Effector CD8-positive, alpha-beta T cell (primary cell): ENCODE measurements around the gene MYO18B.

ENCODE experiments used
- DNase-seq: peaks from one replicate; lab custom pipeline; 2025; lab: John Stamatoyannopoulos, UW

MYO18B gene

DNA sequence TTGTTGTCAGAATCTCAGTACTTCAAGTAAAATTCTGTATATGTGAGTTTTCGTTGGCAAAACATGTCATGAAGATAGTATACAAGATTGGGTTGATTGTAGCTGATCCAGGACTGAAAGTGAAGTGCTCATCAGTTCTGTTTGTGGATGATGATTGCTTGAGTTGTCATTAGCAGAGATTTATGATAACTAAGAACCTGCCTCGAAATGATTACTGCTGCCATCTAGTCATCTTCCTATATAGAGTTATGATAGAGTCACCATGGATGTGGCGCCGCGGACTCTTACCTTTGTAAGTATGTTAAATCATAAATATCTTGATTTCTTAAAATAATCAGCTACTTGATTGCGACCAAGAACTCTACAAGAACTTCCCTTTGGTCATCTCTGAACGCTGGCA lies 27.9 kb upstream of the MYO18B start:
- DNase-seq = no peak

DNA sequence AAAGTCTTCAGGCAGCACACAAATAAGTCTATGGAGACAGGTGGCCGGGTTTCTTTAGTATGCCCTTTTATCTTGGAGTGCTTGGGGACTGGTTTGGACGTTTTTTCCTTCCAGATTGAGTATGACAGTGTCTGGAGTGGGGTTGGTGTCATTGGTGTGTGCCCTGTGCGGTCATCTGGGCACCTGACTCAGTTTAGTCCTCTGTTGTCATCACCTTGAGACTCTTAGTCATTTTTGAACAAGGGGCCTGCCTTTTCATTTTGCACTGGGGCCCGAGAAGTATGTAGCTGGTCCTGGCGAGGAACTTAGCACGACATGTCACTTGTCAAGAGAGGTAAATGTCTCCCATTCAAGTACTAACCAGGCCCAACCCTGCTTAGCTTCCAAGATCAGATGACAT lies 27.2 kb upstream of the MYO18B start:
- DNase-seq = no peak

DNA sequence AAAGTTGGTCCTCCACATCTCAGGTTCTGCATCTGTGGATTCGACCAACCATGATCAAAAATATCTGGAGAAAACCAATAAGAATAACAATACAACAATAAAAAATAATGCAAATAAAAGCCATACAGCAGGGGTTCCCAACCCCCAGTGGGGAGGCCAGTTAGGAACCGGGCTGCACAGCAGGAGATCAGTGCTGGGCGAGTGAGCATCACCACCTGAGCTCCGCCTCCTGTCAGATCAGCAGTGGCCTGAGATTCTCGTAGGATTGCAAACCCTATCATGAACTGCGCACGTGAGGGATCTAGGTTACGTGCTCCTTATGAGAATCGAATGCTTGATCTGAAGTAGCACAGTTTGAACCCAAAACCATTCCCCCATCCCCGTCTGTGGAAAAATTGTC lies 25.4 kb upstream of the MYO18B start:
- DNase-seq = no peak

DNA sequence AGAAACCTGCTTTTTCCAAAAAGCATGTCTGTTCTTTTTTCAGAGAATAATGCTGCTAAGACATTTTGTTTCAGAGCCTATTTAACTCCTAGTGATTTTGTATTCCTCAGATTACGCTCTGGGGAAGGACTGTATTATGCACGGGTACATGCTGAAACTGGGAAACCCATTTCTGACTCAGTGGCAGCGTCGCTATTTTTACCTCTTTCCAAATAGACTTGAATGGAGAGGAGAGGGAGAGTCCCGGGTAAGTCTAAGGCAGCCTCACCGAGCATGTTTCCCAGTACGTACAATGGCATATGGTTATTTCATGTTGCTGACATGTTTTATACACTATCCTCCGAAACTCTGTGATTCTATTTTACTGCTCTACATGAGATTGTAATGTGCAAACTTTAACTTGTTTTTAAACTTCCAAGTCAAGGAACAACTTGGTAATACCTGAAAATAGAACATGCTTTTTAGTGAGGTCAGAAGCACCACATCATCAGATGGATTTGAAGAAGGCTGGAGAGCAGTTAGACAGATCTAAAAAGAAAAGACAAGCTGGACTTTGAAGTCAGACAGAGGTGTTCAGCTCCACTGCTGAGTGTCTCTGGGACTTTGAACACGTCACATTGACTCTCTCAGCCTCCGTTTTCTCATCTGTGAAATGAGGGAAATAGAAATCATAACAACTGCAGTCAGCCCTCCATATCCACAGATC lies 23.7 kb upstream of the MYO18B start:
- DNase-seq = no peak

DNA sequence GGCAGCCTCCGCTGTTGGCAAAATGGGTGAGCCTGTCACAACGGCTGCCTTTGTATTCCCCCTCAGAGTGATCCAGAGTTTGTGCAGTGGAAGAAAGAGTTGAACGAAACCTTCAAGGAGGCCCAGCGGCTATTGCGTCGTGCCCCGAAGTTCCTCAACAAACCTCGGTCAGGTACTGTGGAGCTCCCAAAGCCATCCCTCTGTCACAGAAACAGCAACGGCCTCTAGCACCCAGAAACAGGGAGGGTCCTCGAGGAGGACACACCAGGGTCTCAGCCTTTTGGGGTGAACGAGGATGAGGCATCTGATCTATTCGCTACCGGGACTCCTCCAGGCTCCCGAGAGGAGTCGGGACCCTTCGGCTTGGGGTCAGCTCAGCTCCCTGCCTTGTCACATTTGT lies 19.8 kb upstream of the MYO18B start:
- DNase-seq = no peak

DNA sequence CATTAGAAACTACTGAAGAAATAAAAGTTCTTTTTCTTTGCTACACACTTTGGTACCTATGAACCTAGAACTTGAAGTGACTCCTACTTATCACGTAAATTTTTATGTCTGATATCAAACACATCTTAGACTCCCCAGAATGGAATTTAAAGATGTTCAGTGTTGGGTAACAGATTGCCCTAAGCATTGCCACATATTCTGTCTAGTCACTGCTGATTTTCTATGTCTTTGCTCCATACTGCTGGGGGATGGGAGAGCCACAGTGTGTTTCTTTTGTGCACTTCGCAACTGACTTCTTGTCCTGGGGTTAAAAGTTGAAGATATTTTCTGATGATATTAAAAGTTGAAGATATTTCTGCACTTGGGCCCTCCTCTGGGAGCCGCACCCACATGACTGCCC lies 19.4 kb upstream of the MYO18B start:
- DNase-seq = no peak

DNA sequence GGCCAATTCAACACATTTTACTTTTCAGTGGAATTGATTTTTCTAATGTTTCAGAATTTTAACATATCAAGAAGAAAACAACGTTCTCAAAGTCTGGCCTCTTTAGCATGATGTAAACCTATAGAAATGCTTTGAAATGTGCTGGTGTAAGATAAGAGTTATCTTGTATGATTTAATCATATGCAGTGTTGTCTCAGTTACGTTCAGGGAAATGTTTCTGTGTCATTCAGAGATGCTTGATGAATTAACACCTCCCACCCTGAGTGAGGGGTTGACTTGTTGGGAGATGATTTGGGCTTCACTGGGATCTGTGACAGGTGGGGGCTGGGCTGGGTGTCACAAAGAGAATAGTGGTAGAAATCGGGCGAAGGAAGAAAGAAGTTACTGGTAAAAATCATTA lies 15.7 kb upstream of the MYO18B start:
- DNase-seq = no peak

DNA sequence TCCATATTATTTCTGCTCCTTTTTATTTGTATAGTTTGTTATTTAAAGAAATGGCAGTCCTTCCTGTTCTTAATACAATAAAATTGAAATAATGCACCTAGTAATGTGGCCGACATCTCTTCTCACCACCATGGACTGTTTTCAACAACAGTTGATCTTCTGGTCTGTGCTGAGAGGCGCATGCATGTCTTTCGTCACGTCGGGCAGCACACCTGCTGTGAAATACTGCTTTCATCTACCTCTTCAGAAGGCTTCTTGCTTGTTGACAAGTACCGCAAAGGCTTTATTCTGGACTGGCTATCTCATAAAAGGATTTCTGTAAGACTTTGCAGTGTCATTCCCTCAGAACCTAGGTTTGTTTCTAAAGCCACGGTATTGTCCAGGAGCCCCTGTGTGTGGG lies 13.9 kb upstream of the MYO18B start:
- no peak for DNase-seq

DNA sequence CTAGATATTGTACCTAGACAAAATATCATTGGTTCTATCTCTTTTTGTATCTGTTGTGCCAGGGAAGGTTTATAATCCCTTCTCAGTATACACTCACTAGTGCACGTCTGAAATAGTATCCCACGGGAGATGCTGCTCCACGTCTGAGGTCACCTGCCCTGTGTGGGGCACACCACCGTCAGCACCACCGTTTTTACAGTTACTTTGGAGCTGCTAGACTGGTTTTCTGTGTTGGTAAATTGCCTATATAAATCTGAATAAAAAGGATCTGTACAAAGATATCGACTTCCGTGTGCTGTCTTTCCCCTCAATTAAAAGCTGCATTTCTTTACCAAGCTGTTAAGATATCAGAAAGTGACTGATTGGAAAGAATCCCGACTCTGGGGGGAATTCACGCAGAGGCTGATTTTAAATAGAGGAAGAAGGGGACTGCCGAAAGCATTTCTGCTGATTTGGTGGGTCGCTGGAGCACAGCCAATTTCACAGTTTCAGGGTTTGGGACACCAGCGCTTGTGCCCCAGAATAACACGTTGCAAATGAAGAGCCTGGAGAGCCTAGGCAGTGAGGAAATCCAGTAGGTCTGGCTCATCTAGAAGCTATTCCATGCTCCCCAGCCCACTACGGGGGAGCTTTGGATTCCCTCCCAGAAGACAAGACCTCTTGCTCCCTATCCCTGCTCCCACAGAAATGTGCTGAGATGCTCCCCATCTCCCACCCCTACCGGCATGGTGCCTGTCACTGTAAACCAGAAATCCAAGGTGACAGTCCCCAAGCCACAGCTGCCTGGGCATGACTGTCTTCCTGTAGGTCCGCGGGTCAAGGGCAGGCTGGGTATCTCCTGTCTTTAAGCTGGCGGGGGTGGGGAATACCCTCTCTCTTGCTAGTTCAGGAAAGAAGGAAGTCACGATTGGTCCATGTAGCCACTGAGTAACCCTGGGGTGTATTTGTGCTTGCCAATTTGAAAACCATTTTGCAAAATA lies 12.7 kb upstream of the MYO18B start:
- no peak for DNase-seq

DNA sequence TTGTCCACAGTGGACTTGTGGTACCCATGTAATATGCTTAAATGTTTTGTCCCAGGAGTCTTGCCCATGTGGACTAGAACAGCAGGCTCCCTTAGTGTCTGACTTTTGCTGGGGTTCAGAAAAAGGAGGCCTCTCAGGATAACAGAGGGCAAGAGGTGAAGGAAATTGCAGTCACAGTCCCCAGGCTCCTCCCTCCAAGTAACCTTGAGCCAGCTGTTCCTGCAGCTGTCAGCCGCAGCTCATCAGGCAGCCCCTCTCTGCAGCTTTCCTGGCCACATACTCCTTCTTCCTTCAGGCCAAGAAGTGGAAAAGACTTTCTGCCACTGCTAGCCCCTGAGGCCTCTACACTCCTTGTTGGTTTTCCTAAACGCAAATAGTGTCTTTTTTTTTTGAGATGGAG lies 6.3 kb upstream of the MYO18B start:
- DNase-seq = no peak

DNA sequence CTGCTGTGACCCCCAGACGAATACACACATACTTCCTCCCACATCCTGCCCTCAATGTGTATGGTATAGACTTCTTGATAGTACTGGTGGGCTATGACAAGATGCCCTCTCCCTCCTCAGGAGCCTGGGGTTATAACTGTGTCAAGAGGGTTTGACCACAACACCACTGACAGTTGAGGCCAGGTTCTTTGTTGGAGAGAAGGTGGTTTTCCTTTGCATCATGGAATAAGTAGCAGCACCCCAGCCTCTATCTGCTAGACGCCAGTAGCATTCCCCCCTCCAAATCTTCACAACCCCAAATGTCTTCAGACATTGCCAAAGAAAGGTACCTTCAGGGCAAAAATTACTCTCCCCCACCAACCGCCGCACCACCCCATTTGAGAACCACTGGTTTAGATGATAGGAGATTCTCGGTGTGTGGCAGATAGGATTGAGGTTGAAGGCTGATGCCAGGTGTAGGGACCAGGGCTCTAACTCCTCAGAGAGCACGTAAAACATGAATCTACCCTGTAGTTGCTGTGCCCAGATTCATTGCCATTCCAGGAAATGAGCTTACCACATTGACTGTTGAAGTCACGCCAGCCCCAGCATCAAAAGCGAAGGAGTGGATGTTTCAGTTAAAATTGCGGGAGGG lies 5.5 kb upstream of the MYO18B start:
- no peak for DNase-seq

DNA sequence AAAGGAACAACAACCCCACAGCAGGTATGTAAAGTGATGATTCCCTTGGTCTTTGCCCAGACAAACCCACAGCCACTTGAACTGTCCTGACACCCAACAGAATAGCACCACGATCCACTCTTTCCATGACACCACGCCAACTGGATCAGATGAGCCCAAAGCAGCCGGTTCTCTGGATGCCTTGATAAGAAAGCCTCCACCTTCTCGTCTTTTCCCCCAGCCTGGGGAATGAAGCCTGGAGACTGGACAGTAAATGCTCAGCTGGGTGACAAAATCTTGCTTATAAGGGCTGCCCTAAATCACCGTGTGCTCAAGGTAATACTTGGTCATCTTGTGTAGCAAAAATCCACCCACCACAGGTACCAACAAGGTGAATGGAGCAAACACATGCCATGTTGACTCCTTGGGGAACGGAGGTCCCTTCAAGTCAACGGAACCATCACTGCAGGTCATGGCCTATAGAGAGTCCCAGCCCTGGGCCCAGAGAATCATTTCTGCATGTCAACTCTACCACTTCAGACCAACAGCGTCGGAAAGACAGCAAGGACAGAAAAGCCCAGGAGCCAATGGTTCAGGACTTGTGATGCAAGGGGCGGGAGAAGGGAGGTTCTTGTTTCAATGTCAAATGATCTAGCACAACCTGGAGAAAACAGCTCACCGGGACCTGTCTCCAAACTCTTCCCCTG lies 2.2 kb upstream of the MYO18B start:
- DNase-seq = no peak

DNA sequence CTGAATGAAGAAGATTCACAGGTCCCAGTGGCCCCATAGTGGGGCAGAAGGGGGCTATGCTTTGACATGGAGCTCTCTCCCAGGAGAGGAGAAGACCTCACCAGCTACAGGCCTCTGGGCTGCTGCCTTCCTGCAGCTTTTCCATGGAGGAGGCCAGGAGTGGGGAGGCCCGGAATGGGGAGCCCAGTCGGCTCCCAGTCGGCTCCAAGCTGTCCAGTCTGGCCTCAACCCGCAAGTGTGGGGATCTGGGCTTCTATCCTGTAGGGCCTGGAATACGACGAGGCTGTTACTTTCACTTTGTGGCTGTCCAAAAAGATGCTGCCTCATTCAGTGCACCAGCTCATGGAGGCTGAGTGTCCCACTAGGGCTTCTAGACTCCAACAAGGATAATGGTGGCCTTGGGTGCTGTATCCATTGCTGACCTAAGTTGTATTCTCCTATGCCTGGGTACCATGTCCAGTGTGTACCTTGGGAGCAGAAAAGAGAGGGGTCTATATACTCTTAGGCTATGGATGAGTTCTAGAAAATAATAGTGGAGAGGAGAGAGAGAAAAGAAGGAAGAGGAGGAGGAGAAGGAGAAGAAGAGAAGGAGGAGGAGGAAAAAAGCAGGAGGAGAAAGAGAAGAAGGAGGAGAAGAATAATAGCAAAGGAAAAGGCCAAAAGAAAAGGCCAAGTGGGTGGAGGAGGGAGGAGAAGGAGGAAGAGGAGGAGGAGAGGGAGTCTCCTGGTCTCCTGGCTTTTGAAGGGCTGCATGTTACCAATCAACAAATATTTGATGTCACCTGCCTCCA lies 1.1 kb downstream of the MYO18B start:
- no peak for DNase-seq

DNA sequence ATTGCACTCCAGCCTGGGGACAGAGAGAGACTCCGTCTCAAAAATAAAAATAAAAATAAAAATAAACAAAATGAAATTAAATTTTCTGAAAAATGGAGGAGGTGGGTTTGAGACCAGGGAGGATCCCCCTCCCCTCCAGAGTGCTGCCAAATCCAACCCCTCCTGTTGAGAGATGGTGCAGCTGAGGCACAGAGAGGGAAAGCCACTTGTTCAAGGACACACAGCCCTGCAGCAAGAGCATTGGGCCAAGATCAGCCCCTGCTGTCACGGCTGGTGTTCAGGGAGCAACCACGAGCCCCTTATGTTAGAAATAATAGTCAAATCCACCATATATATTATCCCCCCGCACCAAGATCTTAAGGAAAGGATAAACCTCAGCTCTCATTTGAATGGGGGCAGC lies 2.7 kb downstream of the MYO18B start:
- no peak for DNase-seq

DNA sequence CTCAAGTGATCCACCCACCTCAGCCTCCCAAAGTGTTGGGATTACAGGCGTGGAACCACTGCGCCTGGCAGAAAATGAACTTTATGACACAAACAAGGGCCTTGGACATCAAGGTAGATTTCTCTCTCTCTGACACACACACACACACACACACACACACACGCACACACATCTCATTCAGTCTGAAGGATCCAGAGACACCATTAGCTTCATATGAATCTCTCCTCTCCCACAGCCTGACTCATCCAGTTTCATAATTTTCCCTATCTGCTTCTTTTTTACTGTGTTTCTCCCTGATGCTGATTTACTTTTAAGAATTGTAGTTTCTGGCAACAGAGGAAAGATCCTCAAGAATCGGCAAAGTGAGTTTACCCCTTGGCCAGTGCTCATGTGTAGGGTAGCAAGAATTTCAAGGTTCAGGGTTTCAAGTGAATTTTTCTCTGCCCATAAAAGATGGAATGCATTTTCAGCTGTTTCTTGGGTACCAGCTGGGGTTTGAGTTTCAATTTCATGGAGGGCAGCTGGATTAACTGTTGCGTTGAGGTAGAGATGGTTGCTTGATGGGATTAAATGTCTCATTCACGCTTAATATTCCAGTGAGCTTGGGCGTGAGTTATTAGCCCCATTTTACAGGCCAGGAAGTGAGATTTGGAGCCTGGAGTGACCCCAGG lies 3.5 kb downstream of the MYO18B start:
- no peak for DNase-seq

DNA sequence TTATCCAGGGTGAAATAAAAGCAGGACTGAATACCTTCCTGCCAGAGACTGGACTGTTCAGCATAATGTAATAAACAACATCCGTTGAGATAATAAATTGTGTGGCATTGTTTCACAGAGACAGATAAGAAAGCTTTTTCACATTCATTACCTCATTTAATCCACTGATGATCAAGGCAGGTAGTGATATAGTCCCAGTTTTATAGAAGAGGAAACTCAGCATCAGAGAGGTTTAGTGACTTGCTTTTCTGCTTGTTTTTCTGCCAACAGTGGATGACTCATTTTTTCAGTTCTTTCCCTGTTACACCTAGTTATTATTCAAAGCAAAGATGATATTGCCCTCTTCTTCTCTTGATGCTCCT lies 4.0 kb downstream of the MYO18B start:
- DNase-seq = no peak

DNA sequence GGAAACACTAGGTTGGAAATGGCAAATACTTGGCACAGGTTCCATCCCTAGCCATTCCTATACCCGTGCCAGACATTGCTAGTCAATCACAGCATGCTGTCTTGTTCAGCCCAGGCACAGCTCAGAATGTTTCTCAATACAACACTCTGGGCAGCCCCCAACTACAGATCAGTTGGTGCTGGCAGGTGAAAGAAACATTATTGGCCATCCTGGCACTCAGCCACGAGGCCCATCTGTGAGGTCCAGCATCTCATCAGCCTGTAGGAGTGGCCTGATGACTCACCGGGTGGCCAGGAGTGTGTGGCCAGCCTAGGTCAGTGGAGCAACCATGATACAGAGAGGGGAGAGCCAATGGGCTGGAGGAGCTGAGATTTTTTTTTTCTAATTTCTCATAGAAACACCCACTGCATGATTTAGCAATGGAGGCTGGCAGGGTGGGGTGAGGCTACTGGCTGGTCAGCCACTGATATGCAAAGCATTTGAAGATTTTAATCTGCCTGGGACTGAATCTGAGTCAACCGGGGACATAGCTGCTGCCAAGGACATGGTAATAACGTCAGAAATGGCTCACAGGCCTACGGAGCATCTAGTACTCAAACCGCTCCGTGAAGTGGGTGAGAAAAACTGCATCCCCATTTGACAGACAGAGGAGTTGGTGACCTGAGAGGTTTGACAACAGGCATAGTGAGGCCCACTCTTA lies 5.4 kb downstream of the MYO18B start:
- DNase-seq = no peak

DNA sequence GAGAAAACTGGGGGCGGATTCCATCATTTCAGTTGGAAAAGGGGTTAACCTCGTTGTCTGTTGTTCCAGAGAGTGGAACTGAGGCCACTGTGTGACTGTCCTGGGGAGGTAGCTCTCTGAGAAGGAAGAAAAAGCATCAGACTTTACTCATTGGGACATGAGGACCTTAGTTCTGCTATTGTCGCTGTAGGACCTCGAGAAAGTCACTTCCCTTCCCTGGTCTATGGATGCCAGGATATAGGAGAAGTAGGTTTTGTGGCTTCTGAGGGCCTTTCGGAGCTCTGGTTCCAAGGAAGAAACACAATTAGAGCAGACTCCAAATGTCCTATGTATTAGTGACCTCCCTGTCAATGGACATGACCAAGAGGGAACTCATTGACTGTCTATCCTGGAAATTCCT lies 6.2 kb downstream of the MYO18B start:
- DNase-seq = no peak

DNA sequence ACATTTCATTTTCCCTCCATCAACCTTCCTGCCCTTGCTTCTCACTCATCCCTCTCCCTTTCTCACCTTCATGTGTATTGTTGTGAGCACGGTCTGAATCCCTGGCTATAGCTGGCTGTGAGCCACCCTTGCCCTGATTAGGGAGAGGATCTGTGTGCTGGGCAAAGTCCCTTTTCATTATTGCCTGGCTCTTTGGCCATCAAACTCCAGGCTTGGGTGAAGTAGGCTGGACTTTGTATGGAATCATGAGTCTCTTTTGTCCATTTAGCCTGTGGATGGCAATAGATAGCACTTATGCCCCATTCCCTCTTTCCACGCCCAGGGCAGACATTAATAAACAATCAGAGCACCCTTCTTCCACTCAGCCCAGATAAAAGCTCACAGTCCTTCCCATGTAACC lies 6.7 kb downstream of the MYO18B start:
- DNase-seq = no peak

DNA sequence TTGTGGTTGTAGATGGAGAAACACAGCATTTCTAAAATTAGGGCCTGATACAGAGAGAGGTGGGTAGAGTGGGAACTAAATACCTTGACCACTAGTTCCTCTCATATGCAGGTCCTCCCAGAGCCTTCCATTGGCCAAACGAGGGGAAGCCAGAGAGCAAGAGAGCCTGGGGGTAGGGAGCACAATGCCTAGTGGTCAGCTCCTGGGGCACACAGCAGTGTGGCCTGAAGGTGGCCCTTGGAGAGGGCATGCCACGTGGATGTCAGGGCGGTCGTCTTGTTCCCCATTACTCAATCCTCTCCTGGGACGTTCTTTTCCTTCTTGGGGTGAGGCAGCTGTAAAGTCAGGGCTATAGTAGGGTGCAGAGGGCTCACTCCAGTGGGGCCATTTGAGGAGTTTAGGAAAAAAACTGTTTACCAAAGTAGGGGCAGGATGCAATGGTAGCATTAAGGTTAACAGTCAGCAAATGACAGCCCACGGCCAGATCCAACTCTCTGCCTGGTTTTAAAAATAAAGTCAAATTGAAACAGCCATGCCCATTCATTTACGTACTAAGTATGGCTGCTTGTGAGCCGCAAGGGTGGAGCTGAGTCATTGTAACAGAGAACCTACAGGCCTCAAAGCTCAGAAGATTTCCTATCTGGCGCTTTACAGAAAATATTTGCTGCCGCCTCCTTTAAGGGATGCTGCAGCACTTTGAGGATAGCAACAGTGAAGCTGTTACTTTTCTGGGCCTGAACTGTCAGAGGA lies 7.6 kb downstream of the MYO18B start:
- no peak for DNase-seq
